Suprapubic skin (tissue), 4 donors: ENCODE results near the gene AP2M1. TPM values are rescaled to one million over a fixed set of nuclear protein-coding genes. Genes with fewer than 3 reads are reported as not detected.

Experiments used
- DNase-seq, 2 donors: peaks; one replicate each; pipeline ENCODE4 v3.0.0-alpha.2; 2019; ENCODE audit warnings: low spot score in 2 of 2
- H3K27ac ChIP-seq: fragments of 200-600 bp; sonication (generic); one replicate; pipeline ENCODE4 v1.5.1; 2019
- H3K27me3 ChIP-seq: fragments of 200-600 bp; sonication (generic); one replicate; pipeline ENCODE4 v1.5.1; 2019
- H3K36me3 ChIP-seq: fragments of 200-600 bp; sonication (generic); one replicate; pipeline ENCODE4 v1.5.1; 2019
- H3K4me1 ChIP-seq: fragments of 200-600 bp; sonication (generic); one replicate; pipeline ENCODE4 v1.5.1; 2019
- H3K4me3 ChIP-seq: fragments of 200-600 bp; sonication (generic); one replicate; pipeline ENCODE4 v1.5.1; 2019; ENCODE audit warnings: mild to moderate bottlenecking
- H3K9me3 ChIP-seq: fragments of 200-600 bp; sonication (generic); one replicate; pipeline ENCODE4 v1.5.1; 2019
- EP300 ChIP-seq: sonication (generic); formaldehyde crosslinking; IDR thresholded peaks from one replicate; pipeline ENCODE4 v1.6.1; 2017; ENCODE audit warnings: antibody characterized with exemption
- POLR2A ChIP-seq, 2 donors: fragments of 450-650 bp; IDR thresholded peaks; one replicate each; pipeline ENCODE4 v1.6.1; 2017; ENCODE audit warnings: antibody characterized with exemption in 2 of 2, mild to moderate bottlenecking in 2 of 2, moderate library complexity in 2 of 2
- POLR2AphosphoS5 ChIP-seq, 3 donors: sonication (generic); formaldehyde crosslinking; IDR thresholded peaks; one replicate each; pipeline ENCODE4 v1.6.1; 2017; ENCODE audit warnings: antibody characterized with exemption in 3 of 3
- WGBS: methylation state at CpG from one replicate; pipeline ENCODE4 v1.1.5; 2018; 5-methylcytosine and 5-hydroxymethylcytosine counted together
- total RNA-seq, 4 donors: library from RNA; depleted of rRNA; stranded (reverse); fragments of >200 nt; gene quantifications; one replicate each; pipeline ENCODE4 v1.1.0, GENCODE V29; 2016
- TF ChIP-seq, protein P1 (sequence below), 2 donors: fragments of 200-600 bp in 1 of 2; fragments of 450-650 bp in 1 of 2; sonication (generic) in 1 of 2; IDR thresholded peaks; one replicate each; pipeline ENCODE4 v1.5.1; 2016 to 2019; ENCODE audit warnings: antibody characterized with exemption in 2 of 2, mild to moderate bottlenecking in 1 of 2, moderate library complexity in 1 of 2

The AP2M1 gene
- total RNA-seq, 4 donors from 2014 or later: 112 to 137 (median 121) TPM

DNA sequence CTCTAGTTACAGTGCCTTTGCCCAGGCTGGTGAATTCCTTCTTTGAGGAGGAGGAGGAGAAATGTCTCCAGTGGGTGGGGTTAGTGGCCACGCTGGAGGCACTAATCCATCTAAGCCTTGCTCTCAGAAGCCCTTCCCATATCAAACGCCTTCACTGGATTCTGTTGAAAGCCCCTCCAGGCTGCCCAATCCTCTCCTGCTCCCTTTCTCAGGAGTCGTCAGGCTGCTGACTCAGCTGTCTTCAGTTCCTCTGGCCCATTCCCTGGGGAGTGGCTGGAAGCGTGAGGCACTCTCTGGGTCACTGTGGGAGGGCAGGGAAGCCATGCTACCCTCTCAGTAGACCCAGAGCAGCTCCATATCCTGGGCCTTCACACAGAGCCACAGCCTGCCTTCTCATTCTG is 2.7 kb downstream of the AP2M1 start:
- TF ChIP-seq, protein P1, sequence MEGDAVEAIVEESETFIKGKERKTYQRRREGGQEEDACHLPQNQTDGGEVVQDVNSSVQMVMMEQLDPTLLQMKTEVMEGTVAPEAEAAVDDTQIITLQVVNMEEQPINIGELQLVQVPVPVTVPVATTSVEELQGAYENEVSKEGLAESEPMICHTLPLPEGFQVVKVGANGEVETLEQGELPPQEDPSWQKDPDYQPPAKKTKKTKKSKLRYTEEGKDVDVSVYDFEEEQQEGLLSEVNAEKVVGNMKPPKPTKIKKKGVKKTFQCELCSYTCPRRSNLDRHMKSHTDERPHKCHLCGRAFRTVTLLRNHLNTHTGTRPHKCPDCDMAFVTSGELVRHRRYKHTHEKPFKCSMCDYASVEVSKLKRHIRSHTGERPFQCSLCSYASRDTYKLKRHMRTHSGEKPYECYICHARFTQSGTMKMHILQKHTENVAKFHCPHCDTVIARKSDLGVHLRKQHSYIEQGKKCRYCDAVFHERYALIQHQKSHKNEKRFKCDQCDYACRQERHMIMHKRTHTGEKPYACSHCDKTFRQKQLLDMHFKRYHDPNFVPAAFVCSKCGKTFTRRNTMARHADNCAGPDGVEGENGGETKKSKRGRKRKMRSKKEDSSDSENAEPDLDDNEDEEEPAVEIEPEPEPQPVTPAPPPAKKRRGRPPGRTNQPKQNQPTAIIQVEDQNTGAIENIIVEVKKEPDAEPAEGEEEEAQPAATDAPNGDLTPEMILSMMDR (IDR thresholded peaks at IDR 0.05): no peak
- TF ChIP-seq POLR2A (IDR thresholded peaks at IDR 0.05): no peak
- no peak for TF ChIP-seq EP300
- TF ChIP-seq POLR2AphosphoS5 (IDR thresholded peaks at IDR 0.05): no peak
- H3K36me3 ChIP-seq: peaks cover 54% of the 10 kb centered on the region

DNA sequence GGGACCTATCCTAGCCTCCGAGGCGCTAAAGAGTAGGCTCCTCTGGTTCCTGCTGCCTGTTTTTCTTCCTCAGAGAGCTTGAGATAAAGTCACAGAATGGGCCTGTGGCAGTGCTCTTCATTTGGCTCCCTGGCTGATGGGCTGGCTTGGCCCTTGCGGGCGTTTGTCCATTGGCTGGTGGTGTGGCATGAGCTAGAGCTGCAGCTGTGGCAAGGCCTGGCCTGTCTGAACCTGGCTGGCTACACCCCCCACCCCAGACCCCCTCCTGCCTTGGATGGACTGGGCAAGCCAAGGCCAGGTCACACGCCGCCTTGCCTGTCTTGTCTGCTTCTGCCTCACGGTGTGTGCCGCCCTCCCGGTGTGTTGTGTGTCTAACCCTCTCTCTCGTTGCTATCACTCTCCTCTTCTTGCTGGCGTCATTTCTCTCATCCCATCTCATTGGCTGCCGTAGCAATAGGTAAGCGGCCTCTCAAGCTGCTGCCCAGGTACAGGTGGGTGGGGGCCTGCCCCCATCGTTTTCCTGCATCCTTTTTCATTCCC is 3.2 kb downstream of the AP2M1 start:
- no peak overlapping the region for H3K4me3 ChIP-seq
- WGBS: 91% methylated on average over 14 of the region's 14 CpGs
- DNase-seq: no peak
- peaks cover 43% of the 10 kb centered on the region for H3K4me1 ChIP-seq
- H3K27me3 ChIP-seq: no peaks in the 10 kb centered on the region
- peaks cover 60% of the 10 kb centered on the region for H3K36me3 ChIP-seq
- TF ChIP-seq POLR2AphosphoS5 (IDR thresholded peaks at IDR 0.05): no peak
- TF ChIP-seq POLR2A (IDR thresholded peaks at IDR 0.05): no peak
- TF ChIP-seq, protein P1 (IDR thresholded peaks at IDR 0.05): no peak
- no peak for TF ChIP-seq EP300
- H3K27ac ChIP-seq: no peak overlapping the region
- H3K9me3 ChIP-seq: no peaks in the 10 kb centered on the region

More for the DNA sequence above, 2.7 kb downstream of the AP2M1 start:
- DNase-seq: no peak
- Histone ChIP-seq H3K27me3 (no peaks in the 10 kb centered on the region), H3K4me1 (peaks cover 43% of the 10 kb centered on the region), H3K9me3 (no peaks in the 10 kb centered on the region), H3K27ac (no peak overlapping the region), H3K4me3 (peak overlapping the region; percentile 89)
- WGBS: 28% methylated on average over 4 of the region's 4 CpGs

DNA sequence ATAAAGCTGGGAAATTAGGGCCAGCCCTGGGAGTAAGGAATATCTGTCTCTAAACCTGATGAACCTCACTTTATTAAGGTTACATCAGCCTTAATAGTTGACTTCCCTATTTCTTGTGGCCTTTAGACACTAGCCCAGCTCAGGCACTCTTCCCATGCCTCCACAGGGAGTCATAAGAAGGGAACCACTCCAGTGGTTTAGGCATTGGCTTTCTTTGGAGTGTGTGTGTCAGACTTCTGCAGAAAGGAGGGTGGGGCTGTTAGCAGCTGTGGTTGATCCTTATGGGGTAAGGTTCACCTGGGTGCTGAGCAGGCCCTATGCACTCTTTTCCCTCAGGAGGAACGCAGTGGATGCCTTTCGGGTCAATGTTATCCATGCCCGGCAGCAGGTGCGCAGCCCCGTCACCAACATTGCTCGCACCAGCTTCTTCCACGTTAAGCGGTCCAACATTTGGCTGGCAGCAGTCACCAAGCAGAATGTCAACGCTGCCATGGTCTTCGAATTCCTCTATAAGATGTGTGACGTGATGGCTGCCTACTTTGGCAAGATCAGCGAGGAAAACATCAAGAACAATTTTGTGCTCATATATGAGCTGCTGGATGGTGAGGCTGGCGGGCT is 4.0 kb downstream of the AP2M1 start:
- Histone ChIP-seq H3K4me3 (no peak overlapping the region), H3K27me3 (no peaks in the 10 kb centered on the region), H3K9me3 (no peaks in the 10 kb centered on the region), H3K4me1 (peaks cover 36% of the 10 kb centered on the region), H3K36me3 (peaks cover 67% of the 10 kb centered on the region), H3K27ac (no peak overlapping the region)
- no peak for DNase-seq
- TF ChIP-seq POLR2A (IDR thresholded peaks at IDR 0.05): no peak
- TF ChIP-seq POLR2AphosphoS5 (IDR thresholded peaks at IDR 0.05): no peak
- no peak for TF ChIP-seq EP300
- TF ChIP-seq, protein P1 (IDR thresholded peaks at IDR 0.05): no peak
- WGBS: over 99% methylated on average over 13 of the region's 13 CpGs

DNA sequence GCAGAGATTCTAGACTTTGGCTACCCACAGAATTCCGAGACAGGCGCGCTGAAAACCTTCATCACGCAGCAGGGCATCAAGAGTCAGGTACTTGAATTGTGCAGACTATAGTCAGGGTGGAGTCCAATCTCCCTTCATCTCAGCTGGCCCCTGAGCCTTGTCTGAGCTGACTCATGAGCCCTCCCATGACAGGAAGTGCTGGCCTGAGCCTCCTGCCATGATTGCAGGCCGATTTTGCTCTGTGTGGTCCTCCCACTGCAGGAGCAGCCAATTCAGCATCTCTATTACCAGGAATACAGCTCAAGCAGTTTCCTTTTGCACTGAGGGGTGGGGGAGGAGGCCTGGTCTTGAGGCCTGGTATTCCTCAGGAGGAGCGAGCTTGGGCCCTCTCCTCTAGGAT is 5.5 kb downstream of the AP2M1 start:
- no peak for DNase-seq
- H3K4me1 ChIP-seq: peaks cover 31% of the 10 kb centered on the region
- 89% methylated on average over 6 of the region's 6 CpGs for WGBS
- H3K36me3 ChIP-seq: peaks cover 75% of the 10 kb centered on the region
- no peak overlapping the region for H3K4me3 ChIP-seq
- no peaks in the 10 kb centered on the region for H3K9me3 ChIP-seq
- TF ChIP-seq, protein P1 (IDR thresholded peaks at IDR 0.05): no peak
- TF ChIP-seq POLR2AphosphoS5 (IDR thresholded peaks at IDR 0.05): no peak
- no peak for TF ChIP-seq POLR2A (IDR thresholded peaks at IDR 0.05)
- TF ChIP-seq EP300: no peak
- no peak overlapping the region for H3K27ac ChIP-seq
- H3K27me3 ChIP-seq: no peaks in the 10 kb centered on the region

- Histone ChIP-seq H3K4me1 (peaks cover 25% of the 10 kb centered on the region), H3K27ac (no peak overlapping the region), H3K4me3 (no peak overlapping the region), H3K27me3 (no peaks in the 10 kb centered on the region), H3K36me3 (peaks cover 75% of the 10 kb centered on the region), H3K9me3 (no peaks in the 10 kb centered on the region)
- no peak for DNase-seq
- TF ChIP-seq EP300 (no peak), POLR2AphosphoS5 (IDR thresholded peaks at IDR 0.05) (no peak), POLR2A (IDR thresholded peaks at IDR 0.05) (no peak)
- TF ChIP-seq, protein P1 (IDR thresholded peaks at IDR 0.05): no peak
- WGBS: 99% methylated on average over 8 of the region's 9 CpGs
Observed at GRCh38 chr3:184181596-184181995, 6.9 kb downstream of the AP2M1 start.
